ENCODE results near the gene MAT2A. TPM values are rescaled to one million over a fixed set of nuclear protein-coding genes. Genes with fewer than 3 reads are reported as not detected.
A peak's percentile ranks its signal among the peaks of the same experiment; 100 is the strongest.

The MAT2A gene
- total RNA-seq, 1 donor from 2014 or later: 405 TPM

GRCh38 chr2:85575739-85576138 is 36.8 kb downstream of the MAT2A start:
- no peaks in the 10 kb centered on the region for H3K36me3 Mint-ChIP-seq (ENCODE audit: low read depth)
- no peak for DNase-seq (ENCODE audit: low read depth, low spot score)
- no peak overlapping the region for H3K27ac Mint-ChIP-seq (ENCODE audit: unreplicated experiment)
- H3K27me3 Mint-ChIP-seq (ENCODE audit: low read depth): peaks cover 36% of the 10 kb centered on the region
- no peak overlapping the region for H3K4me3 Mint-ChIP-seq
- H3K9me3 Mint-ChIP-seq: no peaks in the 10 kb centered on the region
- TF ChIP-seq CTCF (conservative IDR thresholded peaks at IDR 0.05): no peak
- peaks cover 26% of the 10 kb centered on the region for H3K4me1 Mint-ChIP-seq

- H3K9me3 Mint-ChIP-seq: no peaks in the 10 kb centered on the region
- no peak for DNase-seq (ENCODE audit: low read depth, low spot score)
- peaks cover 26% of the 10 kb centered on the region for H3K27me3 Mint-ChIP-seq (ENCODE audit: low read depth)
- H3K27ac Mint-ChIP-seq (ENCODE audit: unreplicated experiment): no peak overlapping the region
- H3K4me3 Mint-ChIP-seq: no peak overlapping the region
- H3K36me3 Mint-ChIP-seq (ENCODE audit: low read depth): no peaks in the 10 kb centered on the region
- peaks cover 30% of the 10 kb centered on the region for H3K4me1 Mint-ChIP-seq
- no peak for TF ChIP-seq CTCF (conservative IDR thresholded peaks at IDR 0.05)
Observed at GRCh38 chr2:85577063-85577385, 38.1 kb downstream of the MAT2A start.

- H3K27me3 Mint-ChIP-seq (ENCODE audit: low read depth): peaks cover 22% of the 10 kb centered on the region
- TF ChIP-seq CTCF (conservative IDR thresholded peaks at IDR 0.05): no peak
- peaks cover 30% of the 10 kb centered on the region for H3K4me1 Mint-ChIP-seq
- H3K27ac Mint-ChIP-seq (ENCODE audit: unreplicated experiment): peak within 1 kb of the TSS; percentile 44
- no peak for DNase-seq (ENCODE audit: low read depth, low spot score)
- H3K36me3 Mint-ChIP-seq (ENCODE audit: low read depth): no peaks in the 10 kb centered on the region
- no peak within 1 kb of the TSS for H3K4me3 Mint-ChIP-seq
- H3K9me3 Mint-ChIP-seq: no peaks in the 10 kb centered on the region
Observed at GRCh38 chr2:85577386-85578242, 38.6 kb downstream of the MAT2A start, which contains the start of gene VAMP8. Gene VAMP8 (plus strand): TSS chr2:85577586. CDS start chr2:85577647, 61 bp downstream.

- no peak for DNase-seq (ENCODE audit: low read depth, low spot score)
- H3K27ac Mint-ChIP-seq (ENCODE audit: unreplicated experiment): peak overlapping the region; percentile 19
- peaks cover 17% of the 10 kb centered on the region for H3K27me3 Mint-ChIP-seq (ENCODE audit: low read depth)
- H3K4me1 Mint-ChIP-seq: peaks cover 30% of the 10 kb centered on the region
- H3K4me3 Mint-ChIP-seq: peak overlapping the region; percentile 31
- no peaks in the 10 kb centered on the region for H3K9me3 Mint-ChIP-seq
- H3K36me3 Mint-ChIP-seq (ENCODE audit: low read depth): no peaks in the 10 kb centered on the region
- no peak for TF ChIP-seq CTCF (conservative IDR thresholded peaks at IDR 0.05)
Observed at GRCh38 chr2:85578243-85579180, 39.5 kb downstream of the MAT2A start.

- no peak for TF ChIP-seq CTCF (conservative IDR thresholded peaks at IDR 0.05)
- peak overlapping the region; percentile 55 for H3K27ac Mint-ChIP-seq (ENCODE audit: unreplicated experiment)
- H3K4me3 Mint-ChIP-seq: peak overlapping the region; percentile 17
- no peaks in the 10 kb centered on the region for H3K36me3 Mint-ChIP-seq (ENCODE audit: low read depth)
- no peak for DNase-seq (ENCODE audit: low read depth, low spot score)
- no peaks in the 10 kb centered on the region for H3K9me3 Mint-ChIP-seq
- H3K27me3 Mint-ChIP-seq (ENCODE audit: low read depth): peaks cover 16% of the 10 kb centered on the region
- H3K4me1 Mint-ChIP-seq: peaks cover 30% of the 10 kb centered on the region
Observed at GRCh38 chr2:85579266-85579935, 40.4 kb downstream of the MAT2A start.
